Natural killer cell treated with Interleukin-12 subunit alpha and Interleukin-12 subunit beta and Interleukin-15 and Interleukin-18, amount 100 ng/mL, for 72 hours (primary cell): Measurements from ENCODE around the gene ZNF83. TPM values are rescaled to one million over a fixed set of nuclear protein-coding genes. Genes with fewer than 3 reads are reported as not detected.
A peak's percentile ranks its signal among the peaks of the same experiment; 100 is the strongest.
"Not testable (repeated sequence)": the region's sequence is repeated elsewhere in the genome, so short reads cannot be mapped to it uniquely, and the experiment has no call there.

ENCODE experiments used
- ATAC-seq, 2 donors: fragments of 150-1000 bp; cut with Tn5 transposase in 1 of 2; sonication (Bioruptor Pico), chemical (Tn5 transposase) in 1 of 2; 2 replicates each; pipeline ENCODE4 v1.10.0; 2021
- DNase-seq: peaks from one replicate; pipeline ENCODE4 v3.0.0; 2022; ENCODE audit warnings: low spot score
- H3K27ac Mint-ChIP-seq, 2 donors: 1 replicate in 1 of 2; 2 replicates in 1 of 2; pipeline ENCODE4 v1.8.0; 2022; ENCODE audit warnings: mixed read lengths in 2 of 2, mild to moderate bottlenecking in 1 of 2, moderate library complexity in 1 of 2
- H3K27me3 Mint-ChIP-seq, 2 donors: 1 replicate in 1 of 2; 2 replicates in 1 of 2; pipeline ENCODE4 v1.8.0; 2022; ENCODE audit warnings: mixed read lengths in 2 of 2
- H3K36me3 Mint-ChIP-seq: one replicate; pipeline ENCODE4 v1.8.0; 2022; ENCODE audit warnings: mixed read lengths
- H3K4me1 Mint-ChIP-seq, 2 donors: 1 replicate in 1 of 2; 2 replicates in 1 of 2; pipeline ENCODE4 v1.8.0; 2022; ENCODE audit warnings: low read depth in 2 of 2, mixed read lengths in 2 of 2, mild to moderate bottlenecking in 1 of 2
- H3K4me3 Mint-ChIP-seq: one replicate; pipeline ENCODE4 v1.8.0; 2022; ENCODE audit warnings: mixed read lengths
- H3K9me3 Mint-ChIP-seq: 2 replicates; pipeline ENCODE4 v1.8.0; 2022; ENCODE audit warnings: mixed read lengths
- total RNA-seq, 2 donors: library from RNA; stranded (reverse); gene quantifications; one replicate each; pipeline ENCODE4 v1.2.3, GENCODE V29; 2022

ZNF83 gene
- total RNA-seq, 2 donors from 2014 or later, result 20.2 to 25.8 TPM

DNA sequence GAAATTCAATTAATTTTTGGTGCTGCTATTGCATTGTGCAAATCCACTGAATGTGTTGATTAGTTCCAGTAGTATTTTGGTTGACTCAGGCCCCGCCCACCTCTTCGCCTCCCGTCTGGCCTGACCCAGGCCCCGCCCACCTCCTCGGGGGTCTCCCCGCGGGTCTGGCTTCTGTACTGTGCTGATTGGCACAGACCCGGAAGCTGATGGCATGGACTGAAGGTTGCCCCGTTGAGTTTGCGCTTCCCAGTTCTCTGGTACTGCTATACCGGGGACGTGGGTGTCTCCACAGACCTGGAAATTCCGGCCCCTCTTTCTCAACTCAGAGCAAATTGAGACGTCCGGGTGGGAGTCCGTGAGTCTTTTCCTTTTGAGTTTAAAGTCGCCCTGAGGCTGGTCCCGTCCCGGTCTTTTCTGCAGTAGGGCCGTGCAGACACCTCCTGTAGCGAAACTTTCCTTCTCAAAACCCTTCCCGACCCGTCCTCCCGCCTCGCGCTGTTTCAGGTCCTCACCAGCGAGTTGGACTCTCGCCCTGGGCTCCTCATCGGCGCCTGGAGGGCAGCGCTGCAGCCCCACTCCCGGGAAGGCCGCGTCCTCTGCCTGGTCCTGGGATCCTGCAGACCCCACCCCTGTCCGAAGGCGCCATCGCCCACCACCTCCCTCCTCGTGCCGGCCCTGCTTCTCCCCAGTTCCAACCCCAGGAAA is 53.3 kb downstream of the ZNF83 start:
- Mint-ChIP-seq H3K4me1 (peaks cover 0 to 7% of the 10 kb centered on the region in 2 donors), H3K9me3 (peaks cover 14% of the 10 kb centered on the region), H3K27ac (no peak overlapping the region), H3K27me3 (no peaks in the 10 kb centered on the region), H3K36me3 (peaks cover 40% of the 10 kb centered on the region), H3K4me3 (no peak overlapping the region)
- DNase-seq (no peak), ATAC-seq (no peak)

DNA sequence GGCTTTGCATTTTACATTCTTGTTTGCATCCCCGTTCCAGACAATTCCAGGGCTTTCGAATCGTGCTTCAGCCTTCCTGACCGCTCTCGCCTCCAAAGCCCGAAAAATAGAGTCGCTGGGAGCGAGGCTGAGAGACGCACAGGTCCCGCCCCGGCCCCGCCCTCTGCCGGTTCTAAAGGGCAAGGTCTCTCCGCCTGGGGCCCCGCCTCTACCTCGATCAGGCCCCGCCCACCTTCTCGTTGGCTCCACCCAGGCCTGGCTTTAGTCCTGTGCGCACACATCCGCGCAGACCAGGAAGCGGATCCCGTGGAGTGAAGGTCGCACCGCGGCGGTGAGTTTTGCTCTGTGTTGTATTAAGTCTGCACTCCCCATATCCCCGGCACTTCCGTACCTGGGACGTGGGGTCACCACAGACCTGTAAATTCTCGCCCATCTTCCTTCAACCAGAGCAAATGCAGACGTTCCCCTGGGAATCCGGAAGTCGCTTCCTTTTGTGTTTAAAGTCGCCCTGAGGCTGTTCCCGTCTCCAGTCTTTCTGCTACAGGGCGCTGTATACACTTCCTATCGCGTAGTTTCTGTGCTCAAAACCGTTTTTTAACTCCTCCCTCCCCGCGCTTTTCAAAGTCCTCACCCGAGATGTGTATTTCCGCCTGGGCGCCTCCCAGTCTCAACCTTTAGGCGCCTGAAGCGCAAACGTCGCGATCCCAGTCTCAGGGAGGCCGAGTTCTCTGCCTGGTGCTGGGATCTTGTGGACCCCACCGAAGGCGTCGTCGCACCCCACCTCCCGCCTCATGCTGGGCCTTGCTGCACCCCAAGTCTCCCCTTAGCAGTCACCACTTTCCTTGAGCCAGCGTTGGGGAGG is 67.9 kb downstream of the ZNF83 start, which contains the start of gene ZNF701:
Gene ZNF701 (plus strand): TSS at position 288 of the 862 bp plus-strand sequence. CDS start 3,861 bp downstream, outside the sequence.
- Mint-ChIP-seq H3K4me1 (peaks cover 28 to 32% of the 10 kb centered on the region in 2 donors), H3K9me3 (peaks cover 13% of the 10 kb centered on the region), H3K27me3 (no peaks in the 10 kb centered on the region), H3K36me3 (peaks cover 40% of the 10 kb centered on the region), H3K27ac (peak within 1 kb of the TSS; percentile 94 to 98), H3K4me3 (peak within 1 kb of the TSS; percentile 98)
- ATAC-seq, result peak; percentile 100
- peak; percentile 93 for DNase-seq

- peak overlapping the region in 1 of 2 donors; percentile 98 for H3K27ac Mint-ChIP-seq
- peak in 1 of 2 donors; percentile 0 for ATAC-seq
These were observed 68.5 kb downstream of the ZNF83 start for GRCh38 chr19:52569638-52569999.

GRCh38 chr19:52567921-52568320 is 70.2 kb downstream of the ZNF83 start:
- Mint-ChIP-seq H3K36me3 (peaks cover 41% of the 10 kb centered on the region), H3K27me3 (no peaks in the 10 kb centered on the region), H3K4me1 (peaks cover 26% of the 10 kb centered on the region in 2 donors), H3K27ac (no peak overlapping the region), H3K4me3 (no peak overlapping the region), H3K9me3 (peaks cover 19% of the 10 kb centered on the region)
- DNase-seq (no peak), ATAC-seq (no peak)

More at GRCh38 chr19:52569638-52569999, 68.5 kb downstream of the ZNF83 start:
- Mint-ChIP-seq H3K9me3 (peaks cover 14% of the 10 kb centered on the region), H3K4me3 (peak overlapping the region; percentile 98), H3K4me1 (peaks cover 28 to 32% of the 10 kb centered on the region in 2 donors), H3K36me3 (peaks cover 43% of the 10 kb centered on the region)
- H3K27me3 Mint-ChIP-seq, DNase-seq: not testable (repeated sequence)

GRCh38 chr19:52566588-52566987 is 71.6 kb downstream of the ZNF83 start:
- H3K27ac Mint-ChIP-seq, result no peak overlapping the region
- peaks cover 18 to 20% of the 10 kb centered on the region in 2 donors for H3K4me1 Mint-ChIP-seq
- H3K4me3 Mint-ChIP-seq, result no peak overlapping the region
- no peak for DNase-seq
- H3K27me3 Mint-ChIP-seq, result no peaks in the 10 kb centered on the region
- H3K36me3 Mint-ChIP-seq, result peaks cover 38% of the 10 kb centered on the region
- ATAC-seq, result no peak
- H3K9me3 Mint-ChIP-seq, result peaks cover 20% of the 10 kb centered on the region

DNA sequence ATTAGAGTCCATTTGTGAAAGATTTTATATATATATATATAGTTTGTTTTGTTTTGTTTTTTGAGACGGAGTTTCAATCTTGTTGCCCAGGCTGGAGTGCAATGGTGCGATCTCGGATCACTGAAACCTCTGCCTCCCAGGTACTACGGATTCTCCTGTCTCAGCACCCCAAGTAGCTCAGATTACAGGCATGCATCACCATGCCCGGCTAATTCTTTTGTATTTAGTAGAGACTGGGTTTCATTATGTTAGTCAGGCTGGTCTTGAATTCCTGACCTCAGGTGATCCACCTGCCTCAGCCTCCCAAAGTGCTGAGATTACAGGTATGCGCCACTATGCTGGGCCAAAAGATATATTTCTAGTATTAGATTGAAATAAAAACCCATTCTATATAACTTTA is 72.0 kb downstream of the ZNF83 start:
- peaks cover 13 to 15% of the 10 kb centered on the region in 2 donors for H3K4me1 Mint-ChIP-seq
- peaks cover 38% of the 10 kb centered on the region for H3K36me3 Mint-ChIP-seq
- no peaks in the 10 kb centered on the region for H3K27me3 Mint-ChIP-seq
- no peak overlapping the region for H3K4me3 Mint-ChIP-seq
- ATAC-seq, result no peak
- no peak overlapping the region for H3K27ac Mint-ChIP-seq
- peaks cover 20% of the 10 kb centered on the region for H3K9me3 Mint-ChIP-seq
- DNase-seq, result no peak

Other genes starting within 250 kb of the ZNF83 start
- gene ZNF528, start 240.5 kb downstream of the ZNF83 start, total RNA-seq, result 10 to 100 TPM in 1 of 2 donors, 1 to 10 TPM in 1; 8.3 to 12.6 TPM
- not detected for gene ZNF534, start 209.2 kb downstream of the ZNF83 start, total RNA-seq
- 1 to 10 TPM in 1 of 2 donors, under 1 TPM in 1; 1.00 to 1.1 TPM for gene ZNF578, start 184.8 kb downstream of the ZNF83 start, total RNA-seq
- 10 to 100 TPM; 34.6 to 42.5 TPM for gene ZNF808, start 110.7 kb downstream of the ZNF83 start, total RNA-seq
- gene ZNF701, start 68.1 kb downstream of the ZNF83 start, total RNA-seq, result 10 to 100 TPM; 30.7 to 33.4 TPM
- 10 to 100 TPM; 39.1 to 50.7 TPM for gene ZNF611, start 96.7 kb upstream of the ZNF83 start, total RNA-seq
- gene ZNF600, start 148.4 kb upstream of the ZNF83 start, total RNA-seq, result 10 to 100 TPM; 11.5 to 35.2 TPM
- gene ZNF28, start 183.3 kb upstream of the ZNF83 start, total RNA-seq, result 10 to 100 TPM; 11.3 to 24.7 TPM
- 10 to 100 TPM; 11.3 to 18.7 TPM for gene ZNF468, start 219.3 kb upstream of the ZNF83 start, total RNA-seq